Activated gamma-delta T cell treated with anti-CD3 and anti-CD28 coated beads, Interleukin-2, amount 50 U/mL, for 16 hours (primary cell): ENCODE results near the gene GABRB3.
"Not testable (repeated sequence)": the region's sequence is repeated elsewhere in the genome, so short reads cannot be mapped to it uniquely, and the experiment has no call there.

ENCODE experiments used
- DNase-seq: peaks from one replicate; pipeline ENCODE4 v3.0.0-alpha.2; 2020; ENCODE audit warnings: low read depth

Gene GABRB3

GRCh38 chr15:26736502-26737248, 36.2 kb downstream of the GABRB3 start:
- no peak for DNase-seq

- DNase-seq: no peak
Observed at GRCh38 chr15:26731965-26732364, 40.9 kb downstream of the GABRB3 start.

- DNase-seq: no peak
Observed at GRCh38 chr15:26729581-26729980, 43.3 kb downstream of the GABRB3 start.

- no peak for DNase-seq
Observed at GRCh38 chr15:26729030-26729429, 43.8 kb downstream of the GABRB3 start.

- DNase-seq: no peak
Observed at GRCh38 chr15:26724381-26725150, 48.3 kb downstream of the GABRB3 start.

- DNase-seq: no peak
Observed at GRCh38 chr15:26722621-26723160, 50.2 kb downstream of the GABRB3 start.

- DNase-seq: no peak
Observed at GRCh38 chr15:26721232-26721967, 51.5 kb downstream of the GABRB3 start.

GRCh38 chr15:26720546-26720945, 52.3 kb downstream of the GABRB3 start:
- no peak for DNase-seq

- DNase-seq: not testable (repeated sequence)
Observed at GRCh38 chr15:26719866-26720265, 53.0 kb downstream of the GABRB3 start.

- DNase-seq: no peak
Observed at GRCh38 chr15:26716069-26716468, 56.8 kb downstream of the GABRB3 start.

GRCh38 chr15:26713498-26713897, 59.4 kb downstream of the GABRB3 start:
- no peak for DNase-seq

- DNase-seq: no peak
Observed at GRCh38 chr15:26712335-26712734, 60.5 kb downstream of the GABRB3 start.

- DNase-seq: no peak
Observed at GRCh38 chr15:26711445-26711844, 61.4 kb downstream of the GABRB3 start.

GRCh38 chr15:26702381-26702780, 70.5 kb downstream of the GABRB3 start:
- DNase-seq: no peak

GRCh38 chr15:26698555-26698954, 74.3 kb downstream of the GABRB3 start:
- DNase-seq: no peak

GRCh38 chr15:26697913-26698312, 75.0 kb downstream of the GABRB3 start:
- DNase-seq: no peak

- no peak for DNase-seq
Observed at GRCh38 chr15:26691249-26691648, 81.6 kb downstream of the GABRB3 start.

- no peak for DNase-seq
Observed at GRCh38 chr15:26690778-26691177, 82.1 kb downstream of the GABRB3 start.

GRCh38 chr15:26689462-26689861, 83.4 kb downstream of the GABRB3 start:
- no peak for DNase-seq

GRCh38 chr15:26686547-26687187, 86.2 kb downstream of the GABRB3 start:
- no peak for DNase-seq

GRCh38 chr15:26682598-26683164, 90.2 kb downstream of the GABRB3 start:
- DNase-seq: no peak

- no peak for DNase-seq
Observed at GRCh38 chr15:26679927-26680326, 92.9 kb downstream of the GABRB3 start.
